ENCODE results near the gene CEACAM1. TPM values are rescaled to one million over a fixed set of nuclear protein-coding genes. Genes with fewer than 3 reads are reported as not detected.

CEACAM1 gene
- polyA plus RNA-seq, 1 donor from 2014 or later = 0.12 TPM

DNA sequence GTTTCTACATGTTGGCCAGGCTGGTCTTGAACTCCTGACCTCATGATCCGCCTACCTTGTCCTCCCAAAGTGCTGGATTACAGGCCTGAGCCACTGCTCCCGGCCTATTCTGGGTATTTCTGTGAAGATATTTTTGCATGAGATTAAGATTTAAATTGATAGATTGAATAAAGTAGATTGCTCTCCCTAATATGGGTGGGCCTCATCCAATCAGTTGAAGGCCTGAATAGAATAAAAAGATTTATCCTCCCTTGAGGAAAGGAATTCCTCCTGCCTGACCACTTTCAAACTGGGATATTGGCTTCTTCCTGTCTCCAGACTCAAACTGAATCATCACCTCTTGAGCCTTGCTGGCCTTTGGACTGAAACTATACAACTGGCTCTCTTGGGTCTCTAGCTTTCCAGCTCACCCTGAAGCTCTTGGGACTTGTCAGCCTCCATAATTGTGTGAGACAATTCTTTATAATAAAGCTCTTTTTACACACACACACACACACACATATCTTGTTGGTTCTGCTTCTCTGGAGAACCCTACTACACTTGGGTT lies 49.4 kb downstream of the CEACAM1 start:
- Histone ChIP-seq H3K27me3 (ENCODE audit: insufficient read depth, low read depth, low read length) (no peaks in the 10 kb centered on the region), H3K9me3 (ENCODE audit: low read length) (no peaks in the 10 kb centered on the region), H3K79me2 (replicated peaks; ENCODE audit: insufficient read depth, low read length) (no peaks in the 10 kb centered on the region), H3K9ac (ENCODE audit: low read length) (no peak overlapping the region), H2AFZ (ENCODE audit: low read depth, low read length) (no peak overlapping the region), H3K9me2 (ENCODE audit: insufficient read depth, low read length) (no peaks in the 10 kb centered on the region), H3K27ac (ENCODE audit: low read length) (no peak overlapping the region), H3K36me3 (ENCODE audit: insufficient read depth, low read length) (no peaks in the 10 kb centered on the region), H3K4me3 (ENCODE audit: low read length) (no peak overlapping the region), H4K20me1 (ENCODE audit: insufficient read depth) (no peaks in the 10 kb centered on the region), H3K4me2 (ENCODE audit: low read length) (no peak overlapping the region), H3F3A (ENCODE audit: insufficient read depth, low read length, poor library complexity, severe bottlenecking) (no peaks in the 10 kb centered on the region)
- TF ChIP-seq EZH2 (IDR thresholded peaks at IDR 0.05; ENCODE audit: borderline replicate concordance, insufficient read depth, low read length, poor library complexity, severe bottlenecking) (no peak), MXI1 (conservative IDR thresholded peaks at IDR 0.05; ENCODE audit: poor library complexity, severe bottlenecking) (no peak), EP300 (conservative IDR thresholded peaks at IDR 0.05; ENCODE audit: poor library complexity, severe bottlenecking) (no peak), POLR2AphosphoS5 (IDR thresholded peaks at IDR 0.05) (no peak), SMC3 (conservative IDR thresholded peaks at IDR 0.05; ENCODE audit: poor library complexity) (no peak), RAD21 (conservative IDR thresholded peaks at IDR 0.05) (no peak), TAF1 (IDR thresholded peaks at IDR 0.05; ENCODE audit: low read depth) (no peak)
- TF ChIP-seq, protein P1, sequence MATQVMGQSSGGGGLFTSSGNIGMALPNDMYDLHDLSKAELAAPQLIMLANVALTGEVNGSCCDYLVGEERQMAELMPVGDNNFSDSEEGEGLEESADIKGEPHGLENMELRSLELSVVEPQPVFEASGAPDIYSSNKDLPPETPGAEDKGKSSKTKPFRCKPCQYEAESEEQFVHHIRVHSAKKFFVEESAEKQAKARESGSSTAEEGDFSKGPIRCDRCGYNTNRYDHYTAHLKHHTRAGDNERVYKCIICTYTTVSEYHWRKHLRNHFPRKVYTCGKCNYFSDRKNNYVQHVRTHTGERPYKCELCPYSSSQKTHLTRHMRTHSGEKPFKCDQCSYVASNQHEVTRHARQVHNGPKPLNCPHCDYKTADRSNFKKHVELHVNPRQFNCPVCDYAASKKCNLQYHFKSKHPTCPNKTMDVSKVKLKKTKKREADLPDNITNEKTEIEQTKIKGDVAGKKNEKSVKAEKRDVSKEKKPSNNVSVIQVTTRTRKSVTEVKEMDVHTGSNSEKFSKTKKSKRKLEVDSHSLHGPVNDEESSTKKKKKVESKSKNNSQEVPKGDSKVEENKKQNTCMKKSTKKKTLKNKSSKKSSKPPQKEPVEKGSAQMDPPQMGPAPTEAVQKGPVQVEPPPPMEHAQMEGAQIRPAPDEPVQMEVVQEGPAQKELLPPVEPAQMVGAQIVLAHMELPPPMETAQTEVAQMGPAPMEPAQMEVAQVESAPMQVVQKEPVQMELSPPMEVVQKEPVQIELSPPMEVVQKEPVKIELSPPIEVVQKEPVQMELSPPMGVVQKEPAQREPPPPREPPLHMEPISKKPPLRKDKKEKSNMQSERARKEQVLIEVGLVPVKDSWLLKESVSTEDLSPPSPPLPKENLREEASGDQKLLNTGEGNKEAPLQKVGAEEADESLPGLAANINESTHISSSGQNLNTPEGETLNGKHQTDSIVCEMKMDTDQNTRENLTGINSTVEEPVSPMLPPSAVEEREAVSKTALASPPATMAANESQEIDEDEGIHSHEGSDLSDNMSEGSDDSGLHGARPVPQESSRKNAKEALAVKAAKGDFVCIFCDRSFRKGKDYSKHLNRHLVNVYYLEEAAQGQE (IDR thresholded peaks at IDR 0.05; ENCODE audit: borderline replicate concordance) = no peak
- TF ChIP-seq, protein P2, sequence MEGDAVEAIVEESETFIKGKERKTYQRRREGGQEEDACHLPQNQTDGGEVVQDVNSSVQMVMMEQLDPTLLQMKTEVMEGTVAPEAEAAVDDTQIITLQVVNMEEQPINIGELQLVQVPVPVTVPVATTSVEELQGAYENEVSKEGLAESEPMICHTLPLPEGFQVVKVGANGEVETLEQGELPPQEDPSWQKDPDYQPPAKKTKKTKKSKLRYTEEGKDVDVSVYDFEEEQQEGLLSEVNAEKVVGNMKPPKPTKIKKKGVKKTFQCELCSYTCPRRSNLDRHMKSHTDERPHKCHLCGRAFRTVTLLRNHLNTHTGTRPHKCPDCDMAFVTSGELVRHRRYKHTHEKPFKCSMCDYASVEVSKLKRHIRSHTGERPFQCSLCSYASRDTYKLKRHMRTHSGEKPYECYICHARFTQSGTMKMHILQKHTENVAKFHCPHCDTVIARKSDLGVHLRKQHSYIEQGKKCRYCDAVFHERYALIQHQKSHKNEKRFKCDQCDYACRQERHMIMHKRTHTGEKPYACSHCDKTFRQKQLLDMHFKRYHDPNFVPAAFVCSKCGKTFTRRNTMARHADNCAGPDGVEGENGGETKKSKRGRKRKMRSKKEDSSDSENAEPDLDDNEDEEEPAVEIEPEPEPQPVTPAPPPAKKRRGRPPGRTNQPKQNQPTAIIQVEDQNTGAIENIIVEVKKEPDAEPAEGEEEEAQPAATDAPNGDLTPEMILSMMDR (IDR thresholded peaks at IDR 0.05; ENCODE audit: poor library complexity, severe bottlenecking) = no peak

DNA sequence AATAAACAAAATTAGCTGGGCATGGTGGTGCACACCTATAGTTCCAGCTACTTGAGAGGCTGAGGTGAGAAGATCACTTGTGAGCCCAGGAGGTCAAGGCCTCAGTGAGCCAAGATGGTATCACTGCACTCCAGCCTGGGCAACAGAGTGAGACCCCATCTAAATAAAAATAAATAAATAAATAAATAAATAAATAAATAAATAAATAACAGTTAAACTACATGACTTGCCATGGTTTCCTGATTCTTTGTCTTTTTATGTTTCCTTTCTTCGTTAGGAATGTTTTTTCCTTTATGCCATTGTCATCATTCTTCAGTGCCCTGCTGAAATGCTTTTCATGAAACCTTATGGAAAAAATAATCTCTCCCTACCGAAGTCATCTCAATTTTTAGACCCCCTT lies 50.3 kb downstream of the CEACAM1 start:
- Histone ChIP-seq H3K36me3 (ENCODE audit: insufficient read depth, low read length) (no peaks in the 10 kb centered on the region), H3K79me2 (replicated peaks; ENCODE audit: insufficient read depth, low read length) (no peaks in the 10 kb centered on the region), H4K20me1 (ENCODE audit: insufficient read depth) (no peaks in the 10 kb centered on the region), H3K9me3 (ENCODE audit: low read length) (no peaks in the 10 kb centered on the region), H3K27ac (ENCODE audit: low read length) (no peak overlapping the region), H3K9me2 (ENCODE audit: insufficient read depth, low read length) (no peaks in the 10 kb centered on the region), H3K4me2 (ENCODE audit: low read length) (no peak overlapping the region), H3K9ac (ENCODE audit: low read length) (no peak overlapping the region), H3K4me3 (ENCODE audit: low read length) (no peak overlapping the region), H3K27me3 (ENCODE audit: insufficient read depth, low read depth, low read length) (no peaks in the 10 kb centered on the region), H3F3A (ENCODE audit: insufficient read depth, low read length, poor library complexity, severe bottlenecking) (no peaks in the 10 kb centered on the region), H2AFZ (ENCODE audit: low read depth, low read length) (no peak overlapping the region)
- no peak for TF ChIP-seq TAF1 (IDR thresholded peaks at IDR 0.05; ENCODE audit: low read depth)
- TF ChIP-seq, protein P1 (IDR thresholded peaks at IDR 0.05; ENCODE audit: borderline replicate concordance) = no peak
- no peak for TF ChIP-seq MXI1 (conservative IDR thresholded peaks at IDR 0.05; ENCODE audit: poor library complexity, severe bottlenecking)
- no peak for TF ChIP-seq SMC3 (conservative IDR thresholded peaks at IDR 0.05; ENCODE audit: poor library complexity)
- TF ChIP-seq EZH2 (IDR thresholded peaks at IDR 0.05; ENCODE audit: borderline replicate concordance, insufficient read depth, low read length, poor library complexity, severe bottlenecking) = no peak
- TF ChIP-seq POLR2AphosphoS5 (IDR thresholded peaks at IDR 0.05) = no peak
- no peak for TF ChIP-seq EP300 (conservative IDR thresholded peaks at IDR 0.05; ENCODE audit: poor library complexity, severe bottlenecking)
- TF ChIP-seq, protein P2 (IDR thresholded peaks at IDR 0.05; ENCODE audit: poor library complexity, severe bottlenecking) = no peak
- no peak for TF ChIP-seq RAD21 (conservative IDR thresholded peaks at IDR 0.05)
